Measurements from ENCODE around the gene PEX16.

GRCh38 chr11:45876401-45876800 lies 41.3 kb downstream of the PEX16 start:
- TF ChIP-seq TAF1 (IDR thresholded peaks at IDR 0.05; ENCODE audit: borderline replicate concordance, insufficient read depth, low read length), result no peak
- no peak for TF ChIP-seq REST (IDR thresholded peaks at IDR 0.05; ENCODE audit: insufficient read depth in 1 of 2, low read depth in 2 of 2, low read length in 2 of 2)
- no peak for TF ChIP-seq POLR2AphosphoS5 (IDR thresholded peaks at IDR 0.05; ENCODE audit: low read depth, low read length)
- no peak for TF ChIP-seq SIN3A (IDR thresholded peaks at IDR 0.05; ENCODE audit: borderline replicate concordance, insufficient read depth, low read length)
- TF ChIP-seq FOXP2 (optimal IDR thresholded peaks at IDR 0.05; ENCODE audit: borderline replicate concordance, extremely low read depth, extremely low read length, insufficient read depth), result no peak
